GM12878 (cell line): ENCODE measurements around the gene SIM2. TPM values are rescaled to one million over a fixed set of nuclear protein-coding genes. Genes with fewer than 3 reads are reported as not detected.

ENCODE experiments used
- ATAC-seq: fragments of 200-7000 bp; cut with Tn5 transposase; 3 replicates; pipeline ENCODE4 v1.9.1; 2020; ENCODE audit warnings: mild to moderate bottlenecking, moderate library complexity
- BruUV-seq: library from RNA; stranded (reverse); fragments of 400-500 nt; replicated peaks from 2 replicates; lab custom pipeline; 2021; lab: Mats Ljungman, UMichigan
- CTCF ChIA-PET: fragments of 300-600 bp; sonication (Branson Sonifier 250); formaldehyde crosslinking; extraction: SDS; loops from one replicate; lab custom pipeline; 2021; ENCODE audit warnings: inconsistent platforms; lab: Yijun Ruan, JAX
- POLR2A ChIA-PET: fragments of 350-600 bp; formaldehyde crosslinking; extraction: SDS; loops from one replicate; lab custom pipeline; 2021; ENCODE audit warnings: inconsistent platforms; lab: Charles Lee
- RAD21 ChIA-PET: fragments of 300-600 bp; sonication (Branson Sonifier 250); formaldehyde crosslinking; loops from one replicate; lab custom pipeline; 2023; ENCODE audit warnings: antibody characterized with exemption; ENCODE audit not compliant: unreplicated experiment; lab: Charles Lee
- SMC1A ChIA-PET: fragments of 300-600 bp; sonication (Branson Sonifier 250); formaldehyde crosslinking; loops from one replicate; lab custom pipeline; 2023; ENCODE audit not compliant: unreplicated experiment, uncharacterized antibody; lab: Charles Lee
- DNase-seq: peaks from one replicate; pipeline ENCODE4 v3.0.0-alpha.2; 2011; ENCODE audit warnings: low read depth, low spot score
- FAIRE-seq: peaks from 3 replicates; lab custom pipeline; 2011; peaks lifted over from hg19 to GRCh38; lab: Jason Lieb, UNC
- H2AFZ ChIP-seq: 2 replicates; pipeline ENCODE4 v1.6.0; 2011; ENCODE audit warnings: low read depth, low read length, control low read depth; ENCODE audit not compliant: control insufficient read depth
- H3K27ac ChIP-seq: 2 replicates; pipeline ENCODE4 v1.5.1; 2011; ENCODE audit warnings: control low read depth; ENCODE audit not compliant: control insufficient read depth, insufficient read depth
- H3K27me3 ChIP-seq, 2 experiments: replicated peaks in 1 of 2; 2 replicates each; pipeline versions ENCODE4 v1.6.0 to v1.6.1; 2011; ENCODE audit warnings: low read length in 1 of 2; ENCODE audit not compliant: control insufficient read depth in 2 of 2, insufficient read depth in 2 of 2
- H3K36me3 ChIP-seq, 2 experiments: 2 replicates each; pipeline ENCODE4 v1.5.1; 2011; ENCODE audit warnings: low read length in 1 of 2; ENCODE audit not compliant: control insufficient read depth in 2 of 2, insufficient read depth in 2 of 2
- H3K4me1 ChIP-seq: 2 replicates; pipeline ENCODE4 v1.6.1; 2011; ENCODE audit warnings: mild to moderate bottlenecking, low read length, moderate library complexity, mixed read lengths; ENCODE audit not compliant: control insufficient read depth, insufficient read depth
- H3K4me2 ChIP-seq: 2 replicates; pipeline ENCODE4 v1.6.0; 2011; ENCODE audit warnings: control low read depth; ENCODE audit not compliant: control insufficient read depth, insufficient read depth
- H3K4me3 ChIP-seq: fragments of 200-600 bp; sonication (generic); 2 replicates; pipeline ENCODE4 v1.5.1; 2016
- H3K79me2 ChIP-seq: 2 replicates; pipeline ENCODE4 v1.6.0; 2011; ENCODE audit warnings: low read length; ENCODE audit not compliant: control insufficient read depth, insufficient read depth
- H3K9ac ChIP-seq: 2 replicates; pipeline ENCODE4 v1.8.0; 2011; ENCODE audit warnings: low read length, control low read depth, mixed read lengths; ENCODE audit not compliant: control insufficient read depth, insufficient read depth
- H3K9me3 ChIP-seq: replicated peaks from 3 replicates; pipeline ENCODE4 v1.5.1; 2011; ENCODE audit warnings: mild to moderate bottlenecking, low read length; ENCODE audit not compliant: control insufficient read depth, insufficient read depth
- H4K20me1 ChIP-seq: 2 replicates; pipeline ENCODE4 v1.6.0; 2011; ENCODE audit not compliant: control insufficient read depth, insufficient read depth
- BCLAF1 ChIP-seq: fragments of 450-650 bp; IDR thresholded peaks from 2 replicates; pipeline ENCODE4 v1.6.1; 2017; ENCODE audit warnings: antibody characterized with exemption, mild to moderate bottlenecking, moderate library complexity
- HSF1 ChIP-seq: fragments of 150-350 bp; IDR thresholded peaks from 2 replicates; pipeline ENCODE4 v1.6.1; 2014; ENCODE audit warnings: mild to moderate bottlenecking, low read depth, low read length
- MXI1 ChIP-seq: fragments of 150-350 bp; IDR thresholded peaks from 2 replicates; pipeline ENCODE4 v1.6.1; 2011; ENCODE audit warnings: low read depth, mild to moderate bottlenecking, inconsistent platforms, low read length, improper control_type of control experiment
- PAX5 ChIP-seq: IDR thresholded peaks from 2 replicates; pipeline ENCODE4 v1.6.1; 2011; ENCODE audit warnings: low read depth, low read length, borderline replicate concordance
- ZNF274 ChIP-seq: IDR thresholded peaks from one replicate; pipeline ENCODE4 v1.8.0; 2011; ENCODE audit not compliant: insufficient read length, insufficient read depth
- WGBS: methylation state at CpG from one replicate; pipeline ENCODE4 v1.1.6; 2016; ENCODE audit warnings: low lambda C conversion rate; ENCODE audit not compliant: insufficient replicate concordance, insufficient coverage; ENCODE audit errors: missing lambda C conversion rate; 5-methylcytosine and 5-hydroxymethylcytosine counted together
- in situ Hi-C: fragments of 300-500 bp; cut with MboI; formaldehyde crosslinking; loops from 9 replicates; pipeline ENCODE4 v1.14.3; 2018; ENCODE audit warnings: mixed read lengths
- intact Hi-C: fragments of 100-400 bp; cut with micrococcal nuclease; formaldehyde crosslinking; loops from one replicate; pipeline ENCODE4 v1.14.2; 2022; ENCODE audit not compliant: unreplicated experiment
- polyA plus RNA-seq, 11 experiments: library from polyadenylated mRNA; depleted of rRNA in 4 of 11; unstranded in 6 of 11; stranded (reverse) in 5 of 11; fragments of >200 nt; fragmentation: Nextera tagmentation in 4 of 11; fragmentation: Illumina TruSeq in 1 of 11; extraction: Ambion mirVana in 4 of 11; extraction: Trizol in 1 of 11; gene quantifications; 1 replicate in 1 of 11; 2 replicates in 10 of 11; pipeline versions ENCODE4 v1.2.1 to v1.2.3, GENCODE V29; 2011 to 2016; ENCODE audit warnings: inconsistent platforms in 2 of 11, missing spikeins in 2 of 11, low read depth in 1 of 11
- total RNA-seq, 4 experiments: library from RNA; depleted of rRNA in 3 of 4; stranded (reverse); fragments of >200 nt in 3 of 4; fragmentation: Illumina TruSeq in 1 of 4; extraction: Trizol in 1 of 4; gene quantifications; 2 replicates each; pipeline versions ENCODE4 v1.2.1 to v1.2.3, GENCODE V29; 2013 to 2021
- TF ChIP-seq, protein P1 (sequence below): fragments of 450-650 bp; IDR thresholded peaks from 2 replicates; pipeline ENCODE4 v1.6.1; 2018; ENCODE audit warnings: mild to moderate bottlenecking, low read depth, moderate library complexity; ENCODE audit not compliant: partially characterized antibody
- TF ChIP-seq, protein P2 (sequence below): fragments of 450-650 bp; IDR thresholded peaks from 2 replicates; pipeline ENCODE4 v1.6.1; 2014; ENCODE audit warnings: mild to moderate bottlenecking

SIM2 gene
- total and polyA plus RNA-seq, 10 of the 15 experiments (the other 5 are each of a cell fraction or from before 2014, with no cell fraction given): 0.02 to 0.15 (median 0.05) TPM; not detected in 7

- TF ChIP-seq, protein P1, sequence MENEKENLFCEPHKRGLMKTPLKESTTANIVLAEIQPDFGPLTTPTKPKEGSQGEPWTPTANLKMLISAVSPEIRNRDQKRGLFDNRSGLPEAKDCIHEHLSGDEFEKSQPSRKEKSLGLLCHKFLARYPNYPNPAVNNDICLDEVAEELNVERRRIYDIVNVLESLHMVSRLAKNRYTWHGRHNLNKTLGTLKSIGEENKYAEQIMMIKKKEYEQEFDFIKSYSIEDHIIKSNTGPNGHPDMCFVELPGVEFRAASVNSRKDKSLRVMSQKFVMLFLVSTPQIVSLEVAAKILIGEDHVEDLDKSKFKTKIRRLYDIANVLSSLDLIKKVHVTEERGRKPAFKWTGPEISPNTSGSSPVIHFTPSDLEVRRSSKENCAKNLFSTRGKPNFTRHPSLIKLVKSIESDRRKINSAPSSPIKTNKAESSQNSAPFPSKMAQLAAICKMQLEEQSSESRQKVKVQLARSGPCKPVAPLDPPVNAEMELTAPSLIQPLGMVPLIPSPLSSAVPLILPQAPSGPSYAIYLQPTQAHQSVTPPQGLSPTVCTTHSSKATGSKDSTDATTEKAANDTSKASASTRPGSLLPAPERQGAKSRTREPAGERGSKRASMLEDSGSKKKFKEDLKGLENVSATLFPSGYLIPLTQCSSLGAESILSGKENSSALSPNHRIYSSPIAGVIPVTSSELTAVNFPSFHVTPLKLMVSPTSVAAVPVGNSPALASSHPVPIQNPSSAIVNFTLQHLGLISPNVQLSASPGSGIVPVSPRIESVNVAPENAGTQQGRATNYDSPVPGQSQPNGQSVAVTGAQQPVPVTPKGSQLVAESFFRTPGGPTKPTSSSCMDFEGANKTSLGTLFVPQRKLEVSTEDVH: no peak
Observed at GRCh38 chr21:36735201-36735515, 36.2 kb downstream of the SIM2 start (continued).

- Histone ChIP-seq H3K9ac (no peak overlapping the region), H3K4me3 (no peak overlapping the region), H3K4me1 (no peaks in the 10 kb centered on the region), H3K27ac (no peak overlapping the region), H3K79me2 (no peaks in the 10 kb centered on the region), H3K4me2 (no peak overlapping the region), H3K27me3 (no peaks in the 10 kb centered on the region; a peak in 1 of 4 replicates), H2AFZ (no peak overlapping the region), H3K36me3 (no peaks in the 10 kb centered on the region), H3K9me3 (no peaks in the 10 kb centered on the region), H4K20me1 (no peaks in the 10 kb centered on the region)
- intact Hi-C loops (no loop called here), in situ Hi-C loops (no loop called here)
- SMC1A ChIA-PET: interaction anchor here (1.6 kb wide), 1 partner anchor 105 kb away, joined by 3 read pairs; no protein-coding TSS in a partner anchor
- POLR2A ChIA-PET: no interaction called here
- 41% methylated on average over 15 of the region's 15 CpGs for WGBS
- no peak for ATAC-seq
- CTCF ChIA-PET: no interaction called here
- no peak for DNase-seq
- FAIRE-seq: no peak
- BruUV-seq: no TSS peak
- RAD21 ChIA-PET: no interaction called here
- TF ChIP-seq HSF1 (no peak), PAX5 (no peak), MXI1 (no peak), ZNF274 (no peak), BCLAF1 (no peak)
- TF ChIP-seq, protein P2, sequence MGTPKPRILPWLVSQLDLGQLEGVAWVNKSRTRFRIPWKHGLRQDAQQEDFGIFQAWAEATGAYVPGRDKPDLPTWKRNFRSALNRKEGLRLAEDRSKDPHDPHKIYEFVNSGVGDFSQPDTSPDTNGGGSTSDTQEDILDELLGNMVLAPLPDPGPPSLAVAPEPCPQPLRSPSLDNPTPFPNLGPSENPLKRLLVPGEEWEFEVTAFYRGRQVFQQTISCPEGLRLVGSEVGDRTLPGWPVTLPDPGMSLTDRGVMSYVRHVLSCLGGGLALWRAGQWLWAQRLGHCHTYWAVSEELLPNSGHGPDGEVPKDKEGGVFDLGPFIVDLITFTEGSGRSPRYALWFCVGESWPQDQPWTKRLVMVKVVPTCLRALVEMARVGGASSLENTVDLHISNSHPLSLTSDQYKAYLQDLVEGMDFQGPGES: no peak
Observed at GRCh38 chr21:36735724-36736320, 36.9 kb downstream of the SIM2 start.
